Amniotic stem cell (primary cell): ENCODE data around the gene SHISA7.
"Not testable (repeated sequence)": the region's sequence is repeated elsewhere in the genome, so short reads cannot be mapped to it uniquely, and the experiment has no call there.

ENCODE experiments used
- DNase-seq: peaks from one replicate; lab custom pipeline; 2025; lab: John Stamatoyannopoulos, UW

SHISA7 gene

DNA sequence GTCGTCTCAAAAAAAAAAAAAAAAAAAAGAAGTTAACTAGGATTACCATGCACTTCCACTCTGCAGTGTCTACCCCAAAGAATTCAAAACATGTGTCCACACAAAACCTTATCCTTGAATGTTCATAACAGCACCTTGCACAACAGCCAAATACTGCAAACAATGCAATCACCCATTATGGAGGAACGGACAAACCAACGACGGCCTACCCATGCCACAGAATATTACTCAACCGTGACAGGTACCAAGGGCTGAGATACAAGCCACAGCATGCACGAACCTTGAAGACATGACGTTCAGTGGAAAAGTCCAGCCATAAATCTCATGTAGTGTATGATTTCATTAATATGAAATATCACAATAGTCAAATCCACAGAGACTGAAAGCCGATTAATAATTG, 3.0 kb upstream of the SHISA7 start:
- no peak for DNase-seq

DNA sequence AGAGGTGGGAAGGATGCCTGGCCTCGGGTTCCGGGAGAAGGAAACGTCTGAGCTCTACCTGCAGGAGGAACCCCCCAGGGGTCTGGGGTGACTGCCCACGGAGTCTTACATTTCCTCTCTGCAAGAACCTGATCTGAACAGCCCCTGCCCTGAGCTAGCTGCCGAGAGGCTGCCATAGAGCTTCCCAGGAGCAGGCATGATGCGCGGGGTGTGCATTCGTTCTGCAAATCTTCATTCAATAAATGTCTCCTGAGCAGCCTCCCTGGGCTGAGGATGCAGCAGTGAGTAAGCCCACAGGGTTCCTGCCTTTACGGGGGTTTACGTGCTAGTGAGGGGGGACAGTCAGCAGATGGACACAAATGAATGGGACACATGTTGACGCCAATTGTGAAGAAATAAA, 1.5 kb upstream of the SHISA7 start:
- DNase-seq: no peak

DNA sequence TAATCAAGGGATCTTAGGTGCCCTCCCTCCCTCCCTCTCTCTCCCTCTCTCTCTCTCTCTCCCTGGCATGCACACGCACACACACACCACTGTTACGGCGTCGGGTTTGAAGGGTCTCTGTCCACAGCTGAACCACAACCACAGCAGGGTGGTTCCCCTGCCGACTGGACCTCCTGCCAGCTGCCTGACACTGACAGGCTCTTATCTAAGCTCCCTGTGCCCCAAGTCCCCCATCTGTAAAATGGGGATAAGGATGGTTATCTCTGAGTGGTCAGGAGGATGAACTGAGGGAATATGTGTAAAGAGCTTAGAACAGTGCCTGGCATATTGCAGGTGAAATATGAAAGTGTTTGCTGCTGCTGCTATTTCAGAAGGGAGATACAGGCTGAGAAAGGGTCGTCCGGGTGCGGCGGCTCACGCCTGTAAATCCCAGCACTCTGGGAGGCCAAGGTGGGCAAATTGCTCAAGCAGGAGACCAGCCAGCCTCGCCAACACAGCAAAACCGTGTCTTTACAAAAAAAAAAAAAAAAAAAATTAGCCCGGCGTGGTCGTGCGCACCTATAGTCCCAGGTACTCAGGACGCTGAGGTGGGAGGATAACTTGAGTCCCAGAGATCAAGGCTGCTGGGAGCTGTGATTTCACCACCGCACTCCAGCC, 852 bp upstream of the SHISA7 start:
- no peak for DNase-seq

DNA sequence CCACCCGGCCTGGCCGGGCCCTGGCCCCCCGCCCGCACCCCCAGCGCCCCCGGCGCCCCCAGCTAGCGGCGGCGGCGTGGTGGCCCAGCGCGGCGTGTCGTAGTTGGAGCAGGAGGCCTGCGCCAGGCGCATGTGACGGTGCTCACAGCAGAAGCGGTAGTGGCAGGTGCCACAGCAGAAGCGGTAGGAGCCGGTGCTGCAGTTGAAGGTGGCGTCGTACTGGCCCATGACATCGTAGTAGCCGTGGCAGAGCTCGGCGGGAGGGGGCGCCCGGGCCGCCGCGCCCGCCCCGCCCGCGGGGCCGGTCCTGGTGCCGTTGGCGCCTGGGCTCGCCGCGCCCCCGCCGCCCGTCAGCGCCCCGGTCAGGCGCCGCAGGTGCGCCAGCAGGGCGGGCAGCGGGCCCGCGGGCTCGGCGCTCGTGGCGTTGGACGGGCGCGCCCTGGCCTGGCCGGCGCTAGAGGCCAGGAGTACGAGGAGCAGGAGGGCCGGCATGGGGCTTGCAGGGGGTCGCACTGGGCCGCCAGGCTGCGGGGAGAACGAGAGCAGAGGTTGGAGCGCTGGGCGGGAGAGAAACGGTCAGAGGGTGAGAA, 633 bp downstream of the SHISA7 start:
- DNase-seq: no peak

DNA sequence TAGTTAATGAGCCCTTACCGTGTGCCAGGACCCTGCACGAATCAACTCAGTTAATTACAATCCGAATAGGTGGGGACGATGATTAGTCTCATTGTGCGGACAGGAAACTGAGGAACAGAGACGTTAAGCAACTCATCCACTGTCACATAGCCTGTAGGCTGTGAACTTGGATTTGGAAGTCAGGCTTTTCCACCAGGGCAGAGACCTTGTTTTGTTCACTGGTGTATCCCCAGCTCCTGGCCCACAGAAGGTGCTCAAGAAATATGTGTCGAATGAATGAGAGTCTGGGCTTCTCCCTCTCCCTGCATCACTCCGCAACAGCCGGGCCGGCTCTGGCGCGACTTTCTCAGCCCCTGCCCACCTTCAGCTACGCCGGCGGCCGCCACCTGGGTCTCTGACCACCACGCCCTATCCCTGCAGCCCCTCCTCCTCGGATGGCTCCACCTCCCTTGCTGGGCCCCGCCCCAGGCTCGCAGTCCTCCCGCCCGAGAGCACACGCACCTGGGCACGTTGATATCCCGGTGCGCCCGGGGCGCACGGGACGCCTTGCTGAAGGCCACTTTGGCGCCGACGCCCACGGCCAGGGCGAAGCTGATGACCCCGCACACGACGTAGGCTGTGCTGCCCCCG, 1.3 kb downstream of the SHISA7 start:
- no peak for DNase-seq

DNA sequence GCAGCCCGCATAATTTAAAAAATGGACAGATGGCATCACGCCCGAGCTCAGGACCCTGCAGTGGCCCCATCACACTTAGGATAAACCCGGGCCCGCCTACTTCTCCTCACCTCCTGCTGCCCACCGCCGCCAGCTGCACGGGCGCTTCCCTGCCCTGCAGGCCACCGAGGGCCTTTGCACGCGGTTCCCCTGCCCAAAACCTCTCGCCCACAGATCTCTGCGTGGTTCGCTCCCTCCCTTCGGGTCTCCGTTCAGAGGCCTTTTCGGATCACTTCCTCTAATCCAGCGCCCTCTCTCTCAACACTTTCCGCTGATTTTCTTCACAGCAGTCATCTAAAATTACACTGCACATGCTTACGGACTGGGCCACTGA, 1.8 kb downstream of the SHISA7 start:
- DNase-seq: no peak

DNA sequence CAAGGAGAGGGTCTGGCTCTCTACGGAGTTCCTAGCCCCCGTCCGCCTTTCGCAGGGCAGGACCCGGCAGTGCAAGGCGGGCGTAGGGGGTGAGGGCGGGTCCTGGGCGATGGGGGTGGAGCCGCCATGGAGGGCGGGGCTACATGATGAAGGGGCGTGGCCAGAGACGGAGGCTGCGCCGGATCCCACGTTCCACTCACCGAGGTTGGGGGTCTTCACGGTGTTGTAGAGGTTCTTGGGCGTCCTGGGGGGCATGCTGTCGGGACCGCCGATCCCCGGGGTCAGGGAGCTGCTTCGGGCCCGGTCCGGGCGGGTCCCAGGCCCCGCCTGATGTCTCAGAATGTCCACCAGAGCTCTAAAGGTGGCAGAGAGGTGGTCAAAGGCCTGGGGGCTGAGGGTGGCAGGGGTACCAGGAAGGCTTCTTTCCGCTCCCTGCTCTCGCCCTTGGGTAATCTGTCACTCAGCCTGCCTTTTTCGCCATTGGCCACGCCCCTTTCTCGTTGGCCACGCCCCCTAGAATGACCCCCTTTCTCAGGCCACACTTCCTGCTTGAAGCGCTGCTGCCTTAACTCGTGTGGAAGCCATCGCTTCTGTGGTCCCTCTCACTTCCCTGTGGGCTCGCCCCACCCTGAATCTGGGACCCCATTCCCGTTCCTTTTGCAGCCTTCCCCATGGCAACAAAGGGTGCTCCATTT, 2.5 kb downstream of the SHISA7 start:
- no peak for DNase-seq

DNA sequence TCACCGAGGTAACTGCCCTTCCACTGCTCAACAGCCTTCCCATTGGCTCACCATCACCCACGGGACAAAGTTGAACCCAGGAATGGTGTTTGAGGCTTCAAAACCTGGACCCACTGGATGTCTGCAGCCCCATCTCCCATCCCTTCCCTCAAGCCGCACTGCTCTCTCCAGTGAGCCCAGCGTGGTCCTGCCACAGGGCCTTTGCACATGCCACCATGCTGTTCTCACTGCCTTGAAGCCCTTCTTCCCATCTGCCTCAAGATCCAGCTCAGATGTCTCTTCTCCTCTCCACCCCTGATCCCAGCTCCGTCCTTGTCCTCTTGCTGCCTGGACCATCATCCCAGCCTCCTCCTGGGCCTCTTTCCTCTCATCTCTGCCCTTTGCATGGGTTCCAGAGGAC, 4.0 kb downstream of the SHISA7 start:
- DNase-seq: no peak

DNA sequence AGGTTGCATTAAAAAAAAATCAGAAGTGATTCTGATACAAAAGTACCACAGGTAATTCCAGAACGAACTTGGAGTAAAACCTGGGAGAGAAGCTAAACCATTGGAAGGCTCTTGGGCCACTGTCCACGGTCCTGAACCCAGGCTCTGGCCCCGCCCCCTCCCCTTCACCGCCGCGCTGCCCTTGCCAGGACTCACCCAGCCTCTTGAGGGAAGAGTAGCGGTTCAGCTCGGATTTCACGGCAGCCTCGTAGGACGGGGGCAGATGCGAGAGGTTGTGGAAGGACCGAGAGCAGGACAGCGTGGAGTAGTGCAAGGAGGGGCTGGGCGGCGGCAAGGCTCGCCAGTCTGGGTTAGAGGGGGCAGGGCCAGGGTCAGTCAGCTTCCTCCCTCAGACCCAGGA, 5.7 kb downstream of the SHISA7 start:
- DNase-seq: no peak

DNA sequence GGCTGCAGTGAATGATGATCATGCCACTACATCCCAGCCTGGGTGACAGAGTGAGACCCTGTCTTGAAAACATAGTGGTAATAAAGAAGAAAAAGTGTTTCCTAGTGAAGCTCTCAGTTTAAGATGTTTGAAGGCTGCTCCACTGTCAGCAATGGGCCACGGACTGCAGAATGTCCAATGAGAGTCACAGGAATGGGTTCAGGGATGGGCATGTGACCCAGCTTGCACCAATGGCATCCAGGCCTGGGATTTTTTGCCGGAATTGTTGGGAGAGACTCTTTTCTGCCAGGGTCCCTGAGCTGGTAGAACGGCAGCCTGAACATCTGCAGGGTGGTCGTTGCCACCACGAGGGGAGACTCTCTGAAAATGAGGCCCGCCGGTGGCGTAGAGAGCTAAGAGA, 6.3 kb downstream of the SHISA7 start:
- no peak for DNase-seq

DNA sequence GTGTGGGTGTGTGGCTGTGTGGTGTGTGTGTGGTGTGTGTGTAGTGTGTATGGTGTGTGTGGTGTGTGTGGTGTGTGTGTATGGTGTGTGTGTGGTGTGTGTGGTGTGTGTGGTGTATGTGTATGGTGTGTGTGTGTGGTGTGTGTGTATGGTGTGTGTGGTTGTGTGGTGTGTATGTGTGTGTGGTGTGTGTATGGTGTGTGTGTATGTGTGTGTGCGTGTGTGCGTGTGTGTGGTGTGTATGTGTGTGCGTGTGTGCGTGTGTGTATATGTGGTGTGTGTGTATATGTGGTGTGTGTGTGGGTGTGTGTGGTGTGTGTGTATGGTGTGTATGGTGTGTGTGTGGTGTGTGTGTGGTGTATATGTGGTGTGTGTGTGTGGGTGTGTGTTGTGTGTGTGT, 8.1 kb downstream of the SHISA7 start:
- no peak for DNase-seq

DNA sequence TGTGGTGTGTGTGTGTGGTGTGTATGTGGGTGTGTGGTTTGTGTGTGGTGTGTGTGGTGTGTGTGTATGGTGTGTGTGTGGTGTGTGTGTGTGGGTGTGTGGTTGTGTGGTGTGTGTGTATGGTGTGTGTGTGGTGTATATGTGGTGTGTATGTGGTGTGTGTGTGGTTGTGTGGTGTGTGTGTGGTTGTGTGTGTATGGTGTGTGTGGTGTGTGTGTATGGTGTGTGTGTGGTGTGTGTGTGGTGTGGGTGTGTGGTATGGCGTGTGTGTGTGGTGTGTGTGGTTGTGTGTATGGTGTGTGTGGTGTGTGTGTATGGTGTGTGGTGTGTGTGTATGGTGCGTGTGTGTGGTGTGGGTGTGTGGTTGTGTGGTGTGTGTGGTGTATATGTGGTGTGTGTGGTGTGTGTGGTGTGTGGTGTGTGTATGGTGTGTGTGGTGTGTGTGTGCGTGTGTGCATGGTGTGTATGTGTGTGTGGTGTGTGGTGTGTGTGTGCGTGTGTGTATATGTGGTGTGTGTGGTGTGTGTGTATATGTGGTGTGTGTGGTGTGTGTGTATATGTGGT, 8.7 kb downstream of the SHISA7 start:
- no peak for DNase-seq

DNA sequence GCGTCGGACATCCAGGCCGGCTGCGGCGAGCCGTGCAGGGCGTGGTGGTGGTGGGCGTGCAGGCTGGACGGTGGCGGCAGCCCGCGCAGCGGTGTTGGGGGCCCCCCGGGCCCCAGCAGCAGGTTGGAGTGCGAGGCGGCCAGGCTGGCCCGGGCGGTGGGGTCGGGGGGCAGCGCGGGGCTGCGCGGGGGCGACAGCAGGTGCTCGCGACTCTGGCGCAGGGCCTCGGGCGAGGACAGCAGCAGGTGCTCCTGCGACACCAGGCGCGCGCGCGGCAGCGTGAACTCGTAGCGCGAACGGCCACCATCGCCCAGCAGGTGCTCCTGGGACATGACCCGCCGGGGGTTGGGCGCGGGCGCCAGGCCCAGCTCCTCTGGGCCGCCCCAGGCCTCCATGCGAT, 9.8 kb downstream of the SHISA7 start:
- DNase-seq: no peak

DNA sequence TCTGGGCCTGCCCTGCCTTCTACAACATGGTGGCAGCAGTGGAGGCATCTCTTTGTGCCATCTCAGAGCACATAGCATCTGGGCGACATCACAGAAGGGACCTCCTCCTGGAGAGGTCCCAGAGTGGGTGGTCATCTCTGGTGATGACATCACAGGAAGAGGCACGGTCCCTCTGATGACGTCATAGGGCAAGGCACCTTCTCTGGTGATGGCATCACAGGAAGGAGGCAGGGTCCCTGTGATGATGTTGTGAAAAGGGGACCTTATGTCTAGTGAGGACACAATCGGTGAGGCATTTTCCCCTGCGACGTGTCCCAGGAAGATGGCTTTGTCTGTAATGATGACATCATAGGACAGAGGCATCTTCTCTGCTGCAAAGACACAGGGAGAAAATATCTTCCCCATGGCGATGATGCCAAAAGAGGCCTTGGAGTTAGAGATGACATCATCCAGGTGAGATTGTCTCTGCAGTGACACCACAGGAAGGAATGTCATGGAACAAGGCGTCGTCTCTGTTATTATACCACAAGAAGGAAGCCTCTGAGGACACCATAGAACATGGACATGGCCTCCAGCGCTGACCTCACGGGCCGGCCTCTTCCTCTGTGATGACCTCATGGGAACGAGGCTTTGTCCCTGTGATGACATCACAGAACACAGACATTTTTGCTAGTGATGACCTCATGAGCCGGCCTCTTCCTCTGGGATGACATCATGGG, 10.7 kb downstream of the SHISA7 start:
- DNase-seq: no peak

DNA sequence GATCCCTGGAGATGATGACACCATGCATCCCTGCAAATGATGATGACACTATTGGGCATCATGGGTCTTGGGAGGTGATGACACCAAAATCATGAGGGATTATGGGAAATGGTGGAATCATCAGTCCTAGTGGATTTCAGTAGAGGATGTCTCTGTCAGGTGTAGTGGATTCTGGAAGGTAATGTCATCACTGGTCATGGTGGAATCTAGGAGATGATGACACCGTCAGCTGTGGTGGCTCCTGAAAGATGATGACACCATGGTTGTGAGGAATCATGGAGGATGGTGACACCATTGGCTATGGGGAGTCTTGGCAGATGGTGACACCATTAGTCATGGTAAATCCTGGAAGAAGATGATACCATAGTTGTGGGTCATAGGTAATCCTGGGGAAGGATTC, 11.9 kb downstream of the SHISA7 start:
- DNase-seq: no peak

DNA sequence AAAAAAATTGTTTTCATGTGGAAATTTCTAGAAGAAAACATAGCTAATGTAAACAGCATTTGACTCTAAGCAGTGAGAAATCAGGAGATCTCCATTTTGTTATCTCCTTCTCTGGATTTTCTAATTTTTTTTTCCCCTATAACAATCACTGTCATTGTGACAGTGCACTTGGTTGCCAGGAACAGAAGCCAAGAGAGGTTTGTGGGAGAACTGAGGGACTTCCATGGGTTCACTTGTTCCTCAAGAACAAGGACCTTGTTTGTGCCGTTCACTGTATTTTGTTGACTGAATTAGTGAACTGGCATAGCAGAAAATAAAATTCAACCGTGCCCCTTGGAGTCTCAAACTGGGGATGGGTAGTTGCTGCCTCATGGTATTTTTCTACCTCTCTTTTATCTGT, 17.1 kb downstream of the SHISA7 start:
- DNase-seq: no peak

DNA sequence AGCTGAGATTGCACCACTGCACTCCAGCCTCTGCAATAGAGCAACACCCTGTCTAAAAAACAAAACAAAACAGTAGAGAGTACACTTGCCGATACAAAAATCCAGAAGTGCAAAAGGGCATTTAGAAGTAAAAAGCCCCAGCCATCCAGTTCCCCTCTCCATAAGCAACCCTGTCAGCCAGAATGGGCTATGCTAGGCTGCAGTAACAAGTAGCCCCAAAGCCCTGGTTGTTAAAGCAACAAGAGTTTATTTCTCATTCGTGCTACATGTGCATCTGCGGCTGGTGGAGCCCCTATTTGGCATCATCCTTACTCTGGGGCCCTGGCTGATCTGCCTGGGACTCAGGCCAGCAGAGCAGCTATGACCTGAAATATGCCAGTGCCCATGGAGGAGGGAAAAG, 18.6 kb downstream of the SHISA7 start:
- DNase-seq: no peak

DNA sequence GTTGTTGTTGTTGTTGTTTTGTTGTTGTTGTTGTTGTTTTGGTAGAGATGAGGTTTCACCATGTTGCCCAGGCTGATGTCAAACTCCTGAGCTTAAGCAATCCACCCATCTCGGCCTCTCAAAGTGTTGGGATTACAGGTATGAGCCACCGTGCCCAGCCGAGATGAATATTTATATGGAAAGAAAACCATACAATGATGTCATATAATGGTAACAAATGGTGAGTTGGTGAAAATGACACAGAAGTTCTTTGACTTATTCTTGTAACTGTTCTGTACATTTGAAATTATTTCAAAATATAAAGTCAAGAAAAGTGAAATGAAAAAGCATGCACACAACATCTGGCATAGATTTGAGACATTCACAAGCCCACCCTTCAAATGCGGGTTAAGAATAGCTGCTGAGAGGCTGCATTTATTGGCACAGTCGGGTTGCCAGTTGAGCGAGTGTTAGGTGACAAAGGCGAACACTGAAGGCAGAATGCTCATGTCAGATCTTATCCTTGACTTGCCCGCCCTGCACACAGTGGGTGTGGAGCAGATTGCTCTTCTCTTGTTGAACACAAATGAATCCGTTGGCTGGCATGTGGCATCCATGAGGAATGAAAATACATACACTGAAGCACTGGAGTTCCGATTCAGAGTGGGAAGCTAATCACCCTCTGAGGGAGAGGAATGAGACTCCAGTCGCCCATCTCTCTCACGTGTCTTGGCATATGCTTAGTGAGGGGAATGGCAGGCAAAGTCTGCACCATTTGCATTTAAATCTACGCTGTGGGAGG, 19.7 kb downstream of the SHISA7 start:
- no peak for DNase-seq

DNA sequence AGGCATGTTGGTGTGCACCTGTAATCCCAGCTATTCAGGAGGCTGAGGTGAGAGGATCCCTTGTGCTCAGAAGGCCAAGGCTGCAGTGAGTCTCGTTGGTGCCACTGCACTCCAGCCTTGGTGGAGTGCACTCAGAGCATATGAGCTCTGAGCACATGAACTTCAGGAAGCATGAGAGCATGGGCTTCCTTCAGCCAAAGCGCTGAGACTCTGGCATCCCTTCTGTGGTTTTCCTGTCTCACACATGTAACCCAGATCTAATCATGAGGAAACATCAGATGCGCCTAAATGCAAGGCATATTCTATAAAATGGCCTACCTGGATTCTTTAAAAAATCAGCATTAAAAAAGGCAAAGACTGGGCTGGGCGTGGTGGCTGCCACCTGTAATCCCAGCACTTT, 21.8 kb downstream of the SHISA7 start:
- DNase-seq: not testable (repeated sequence)

DNA sequence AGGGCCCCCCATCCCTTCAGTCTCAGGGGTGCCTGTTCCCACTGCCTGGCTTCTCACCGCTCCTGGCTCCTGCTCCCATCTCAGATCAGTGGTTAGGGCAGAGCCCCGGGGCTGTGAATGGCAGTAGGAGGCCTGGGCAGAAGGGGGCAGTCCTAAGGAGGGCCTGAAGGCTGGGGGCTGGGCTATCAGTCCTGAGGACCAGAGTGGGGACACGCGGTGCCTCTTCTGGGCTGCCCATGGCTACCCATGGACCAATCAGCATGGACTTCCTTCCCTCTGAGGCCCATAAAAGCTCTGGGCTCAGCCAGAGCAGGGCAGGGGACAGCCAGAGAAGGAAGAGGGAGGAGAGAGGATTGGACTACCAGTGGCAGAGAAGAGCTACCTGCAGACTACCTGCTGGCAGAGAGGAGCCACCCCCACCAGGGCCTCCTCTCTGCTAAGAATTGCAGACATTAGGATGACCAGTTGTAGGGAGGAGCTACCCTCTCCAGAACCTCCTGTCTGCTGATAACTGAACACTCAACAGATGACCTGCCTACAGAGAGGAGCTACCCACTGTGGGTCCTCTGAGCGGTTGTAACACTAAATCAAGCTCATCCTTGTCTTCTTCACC, 23.4 kb downstream of the SHISA7 start:
- no peak for DNase-seq

DNA sequence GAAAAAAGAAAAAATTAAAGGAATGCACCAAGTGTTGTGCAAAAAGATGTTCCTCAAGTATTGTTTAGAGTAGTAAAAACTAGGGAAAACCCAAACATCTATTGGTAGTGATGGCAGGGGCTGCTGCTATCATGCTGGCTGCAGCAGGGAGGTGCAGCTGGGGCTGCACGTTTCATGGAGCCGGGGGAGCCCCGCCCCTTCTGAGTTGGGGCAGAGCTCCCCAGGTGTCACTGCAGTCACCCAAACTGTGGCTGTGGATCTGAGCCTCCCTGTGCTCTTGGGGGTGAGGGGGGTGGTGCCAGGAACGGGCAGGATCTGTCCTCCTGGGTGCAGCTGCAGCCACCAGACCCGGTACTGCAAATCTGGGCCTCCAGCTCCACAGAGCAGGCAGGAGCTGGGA, 24.0 kb downstream of the SHISA7 start:
- DNase-seq: no peak
